Peyer's patch (tissue), 4 donors: ENCODE measurements around the gene SLC39A7.

Experiments
- CTCF ChIP-seq, 6 experiments: fragments of 450-650 bp in 4 of 6; fragments of 200-600 bp in 2 of 6; sonication (generic) in 1 of 6; IDR thresholded peaks; one replicate each; pipeline ENCODE4 v1.5.1; 2017 to 2019; ENCODE audit warnings: antibody characterized with exemption in 6 of 6, mild to moderate bottlenecking in 3 of 6, moderate library complexity in 1 of 6
- POLR2A ChIP-seq, 2 donors: fragments of 450-650 bp; IDR thresholded peaks; one replicate each; pipeline ENCODE4 v1.5.1; 2017; ENCODE audit warnings: antibody characterized with exemption in 2 of 2, mild to moderate bottlenecking in 2 of 2, moderate library complexity in 2 of 2

DNA sequence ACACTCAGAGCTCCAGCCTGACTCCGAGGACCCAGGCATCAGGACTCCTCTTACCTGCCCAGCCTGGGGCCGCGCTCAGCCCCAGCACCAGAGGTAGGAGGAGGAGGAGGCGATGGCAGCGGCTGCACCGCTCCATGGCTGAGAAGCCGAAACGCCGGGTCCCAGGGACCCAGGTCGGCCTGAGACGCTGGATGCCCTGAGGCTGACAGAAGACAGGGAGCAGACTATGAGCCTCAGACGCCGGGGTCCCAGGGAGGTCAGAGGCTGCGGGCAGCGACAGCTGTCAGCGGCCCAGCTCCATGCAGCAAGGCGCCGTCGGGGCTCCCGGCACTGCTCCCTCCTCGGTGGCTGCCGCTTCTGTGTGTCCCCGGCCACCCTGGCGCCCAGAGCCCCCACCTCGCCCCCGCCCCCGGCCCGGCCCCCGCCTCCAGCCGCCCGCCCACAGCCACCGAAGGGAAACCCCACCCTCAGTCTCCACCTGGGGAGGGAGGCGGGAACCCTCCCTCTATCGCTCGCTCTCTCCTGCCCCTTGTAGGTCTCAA lies 8.5 kb upstream of the SLC39A7 start, which contains the start of gene COL11A2:
- no peak for TF ChIP-seq CTCF (IDR thresholded peaks at IDR 0.05)
- TF ChIP-seq POLR2A (IDR thresholded peaks at IDR 0.05), result no peak
